Fibroblast of skin of abdomen (primary cell): ENCODE results near the gene ZBED1.
"Not testable (repeated sequence)": the region's sequence is repeated elsewhere in the genome, so short reads cannot be mapped to it uniquely, and the experiment has no call there.

Source experiments
- DNase-seq: peaks from one replicate; pipeline ENCODE4 v3.0.0-alpha.2; 2013

Gene ZBED1

DNA sequence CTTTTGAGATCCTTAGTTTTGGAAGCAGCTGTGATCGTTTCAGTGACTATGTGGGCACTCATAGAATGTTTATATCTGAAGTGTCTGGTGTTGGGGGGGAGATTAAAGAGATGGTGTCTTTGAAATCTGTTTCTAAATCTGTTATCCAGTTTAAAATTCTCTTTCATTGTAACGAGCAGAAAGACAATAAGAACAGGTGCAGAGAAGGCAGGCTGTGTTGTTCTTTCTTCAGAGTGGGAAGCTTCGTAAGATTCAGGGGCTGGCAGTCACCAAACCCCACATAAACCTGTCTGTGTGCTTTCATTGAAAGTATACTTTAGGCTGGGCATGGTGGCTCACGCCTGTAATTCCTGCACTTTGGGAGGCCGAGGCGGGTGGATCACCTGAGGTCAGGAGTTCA, 16.3 kb upstream of the ZBED1 start:
- no peak for DNase-seq

DNA sequence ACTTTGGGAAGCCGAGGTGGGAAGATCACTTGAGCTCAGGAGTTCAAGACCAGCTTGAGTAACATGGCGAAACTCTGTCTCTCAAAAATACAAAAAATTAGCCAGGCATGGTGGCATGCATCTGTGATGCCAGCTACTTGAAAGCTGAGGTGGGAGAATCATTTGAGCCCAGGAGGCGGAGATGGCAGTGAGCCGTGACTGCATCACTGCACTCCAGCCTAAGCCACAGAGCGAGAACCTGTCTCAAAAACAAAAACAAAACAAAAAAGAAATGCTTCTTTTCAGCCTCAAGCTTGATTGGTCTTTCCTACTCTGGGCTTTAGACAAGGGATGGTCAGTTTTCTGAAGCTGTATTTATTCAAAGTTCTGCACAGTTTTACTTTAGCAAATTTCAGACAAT, 15.8 kb upstream of the ZBED1 start:
- DNase-seq = no peak

DNA sequence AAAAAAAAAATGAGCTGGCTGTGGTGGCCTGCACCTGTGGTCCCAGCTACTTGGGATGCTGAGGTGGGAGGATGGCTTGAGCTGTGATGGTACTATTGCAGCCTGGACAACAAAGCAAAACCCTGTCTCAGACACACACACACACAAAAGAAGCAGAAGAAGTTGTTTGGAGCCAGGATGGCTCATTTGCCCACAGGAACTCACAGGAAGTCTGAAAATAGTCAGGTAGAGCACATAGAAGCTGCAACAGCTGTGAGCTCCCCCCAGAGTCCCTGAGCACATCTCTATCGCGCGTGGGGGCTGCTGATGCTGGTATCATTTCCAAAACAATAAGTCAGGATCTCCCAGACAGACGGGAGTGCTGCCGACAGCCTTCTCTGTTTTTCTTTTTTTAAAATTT, 13.4 kb upstream of the ZBED1 start:
- no peak for DNase-seq

DNA sequence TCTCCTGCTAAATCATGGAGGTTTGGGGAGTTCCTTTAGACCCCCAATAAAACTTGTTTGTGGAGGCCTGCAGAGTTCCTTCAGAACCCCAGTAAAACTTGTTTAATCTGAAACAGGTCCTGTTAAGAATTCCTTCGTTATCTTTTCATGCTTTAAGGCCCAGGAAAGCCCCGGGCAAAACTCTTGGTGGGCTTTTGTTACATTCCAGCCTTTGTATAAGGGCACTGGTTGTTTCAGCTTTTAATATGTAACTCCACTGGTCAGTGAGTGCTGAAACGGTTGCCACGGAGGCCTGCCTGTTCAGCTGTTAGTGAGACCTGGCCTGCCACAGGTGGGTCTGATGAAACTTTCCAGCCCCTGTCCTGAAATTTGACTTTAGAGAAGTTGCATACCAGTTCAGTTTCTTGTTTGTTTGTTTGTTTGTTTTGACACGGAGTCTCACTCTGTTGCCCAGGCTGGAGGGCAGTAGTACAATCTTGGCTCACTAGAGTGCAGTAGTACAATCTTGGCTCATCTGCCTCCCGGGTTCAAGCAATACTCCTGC, 12.4 kb upstream of the ZBED1 start:
- no peak for DNase-seq

DNA sequence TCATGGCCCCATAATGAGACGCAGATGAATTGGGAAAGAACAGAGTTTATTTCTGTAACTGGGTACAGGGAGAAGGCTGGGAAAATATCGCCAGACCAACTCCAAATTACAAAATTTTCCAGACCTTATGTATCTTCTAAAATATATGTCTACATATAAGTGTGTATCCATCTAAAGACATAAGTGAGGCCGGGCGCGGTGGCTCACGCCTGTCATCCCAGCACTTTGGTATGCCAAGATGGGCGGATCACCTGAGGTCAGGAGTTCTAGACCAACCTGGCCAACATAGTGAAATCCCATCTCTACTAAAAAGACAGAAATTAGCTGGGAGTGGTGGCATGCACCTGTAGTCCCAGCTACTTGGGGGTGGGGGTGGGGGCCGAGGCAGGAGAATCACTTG, 11.7 kb upstream of the ZBED1 start:
- DNase-seq = no peak

DNA sequence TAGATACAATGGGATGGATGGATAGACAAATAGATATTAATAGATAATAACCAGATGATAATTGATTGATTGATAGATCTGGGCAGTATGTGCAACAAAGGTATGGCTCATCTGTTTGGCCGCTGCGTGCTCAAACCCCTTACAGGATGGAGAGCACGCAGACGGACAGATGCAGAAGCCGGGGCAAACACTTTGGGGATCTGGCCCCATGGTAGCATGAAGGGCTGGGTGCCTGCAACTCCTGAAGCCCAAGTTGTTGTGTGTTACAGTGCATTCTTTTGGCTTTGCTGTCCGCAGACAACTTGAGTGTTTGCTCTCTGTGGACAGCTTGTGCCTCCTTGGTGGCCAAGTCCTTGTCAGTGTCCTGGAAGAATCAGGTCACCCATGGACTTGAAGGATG, 10.6 kb upstream of the ZBED1 start:
- DNase-seq = no peak

DNA sequence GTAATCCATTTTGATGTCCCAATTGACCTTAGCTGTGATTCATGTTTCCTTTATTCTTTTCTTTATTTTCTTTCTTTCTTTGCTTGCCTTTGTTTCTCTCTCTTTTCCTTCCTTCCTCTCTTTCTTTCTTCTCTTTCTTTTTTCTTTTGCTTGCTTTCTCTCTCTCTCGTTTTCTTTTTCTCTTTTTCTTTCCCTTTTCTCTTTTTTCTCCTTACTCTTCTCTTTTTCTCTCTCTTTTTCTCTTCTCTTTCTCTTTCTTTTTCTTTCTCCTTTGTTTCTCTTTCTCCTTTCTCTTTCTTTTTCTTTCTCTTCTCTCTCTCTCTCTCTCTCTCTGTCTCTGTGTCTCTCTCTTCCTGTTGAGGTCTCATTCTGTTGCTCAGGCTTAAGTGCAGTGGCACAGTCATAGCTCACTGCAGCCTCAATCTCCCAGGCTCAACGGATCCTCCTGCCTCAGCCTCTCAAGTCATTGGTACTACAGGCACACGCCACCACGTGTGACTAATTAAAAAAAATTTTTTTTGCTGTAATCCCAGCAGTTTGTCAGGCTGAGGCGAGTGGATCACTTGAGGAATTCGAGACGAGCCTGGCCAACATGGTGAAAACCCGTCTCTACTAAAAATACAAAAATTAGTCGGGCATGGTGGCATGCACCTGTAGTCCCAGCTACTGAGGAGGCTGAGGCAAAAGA, 8.0 kb upstream of the ZBED1 start:
- no peak for DNase-seq

DNA sequence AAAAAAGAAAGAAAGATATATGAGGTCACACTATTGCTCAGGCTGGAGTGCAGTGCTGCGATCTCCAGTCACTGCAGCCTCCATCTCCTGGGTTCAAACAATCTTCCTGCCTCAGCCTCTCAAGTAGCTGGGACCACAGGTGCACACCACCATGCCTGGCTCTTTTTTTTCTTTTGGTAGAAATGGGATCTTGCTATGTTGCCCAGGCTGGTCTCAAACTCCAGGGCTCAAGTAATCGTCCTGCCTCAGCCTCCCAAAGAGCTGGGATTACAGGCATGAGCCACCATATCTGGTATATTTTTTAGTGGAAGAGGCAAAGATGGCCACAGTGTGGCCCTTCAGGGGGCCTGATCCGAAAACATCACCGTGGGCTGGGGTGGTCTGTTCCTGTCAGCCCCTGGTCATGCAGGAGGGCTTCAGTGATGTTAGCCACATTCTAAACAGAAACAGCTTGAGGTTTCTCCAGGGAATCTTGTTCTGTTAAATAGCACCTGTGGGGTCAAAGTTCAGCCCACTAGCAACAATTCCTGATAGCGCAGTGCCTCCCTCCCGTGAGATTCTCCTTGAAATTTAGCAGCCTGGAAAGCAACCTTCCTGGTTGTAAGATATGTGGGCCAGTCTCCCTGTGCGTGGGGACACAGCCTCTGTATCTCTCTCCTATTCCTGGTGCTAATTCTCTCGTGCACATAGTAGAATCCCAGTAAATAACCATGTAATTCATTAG, 7.3 kb upstream of the ZBED1 start:
- no peak for DNase-seq

DNA sequence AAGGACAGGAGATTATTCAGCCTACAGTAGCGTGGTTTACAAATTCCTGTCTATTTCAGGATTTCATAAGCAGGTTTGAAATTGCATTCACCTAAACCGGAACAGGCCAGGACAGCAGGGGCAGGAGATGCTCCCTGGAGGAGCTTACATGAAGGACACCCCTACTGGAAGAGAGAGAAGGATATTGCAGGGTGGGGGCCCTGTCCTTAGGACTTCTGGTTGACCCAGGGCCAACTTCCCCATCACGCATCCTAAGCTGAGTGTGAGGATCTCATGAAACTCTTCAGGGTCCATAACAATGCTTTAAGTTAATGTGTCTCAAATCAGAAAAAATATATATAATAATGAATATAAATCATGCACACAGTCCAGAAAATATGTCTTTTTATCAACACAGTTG, 6.4 kb upstream of the ZBED1 start:
- DNase-seq = no peak

DNA sequence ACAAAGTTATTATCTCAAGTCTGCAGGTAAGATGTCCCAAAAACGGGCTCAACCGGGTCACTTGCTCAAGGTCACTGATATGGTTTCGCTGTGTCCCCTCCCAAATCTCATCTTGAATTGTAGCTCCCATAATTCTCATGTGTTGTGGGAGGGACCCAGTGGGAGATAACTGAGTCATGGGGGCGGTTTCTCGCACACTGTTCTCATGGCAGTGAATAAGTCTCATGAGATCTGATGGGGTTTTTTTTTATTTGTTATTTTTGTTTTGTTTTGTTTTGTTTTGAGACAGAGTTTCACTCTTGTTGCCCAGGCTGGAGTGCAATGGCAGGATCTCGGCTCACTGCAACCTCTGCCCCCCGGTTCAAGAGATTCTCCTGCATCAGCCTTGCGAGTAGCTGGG, 4.6 kb upstream of the ZBED1 start:
- DNase-seq = not testable (repeated sequence)

DNA sequence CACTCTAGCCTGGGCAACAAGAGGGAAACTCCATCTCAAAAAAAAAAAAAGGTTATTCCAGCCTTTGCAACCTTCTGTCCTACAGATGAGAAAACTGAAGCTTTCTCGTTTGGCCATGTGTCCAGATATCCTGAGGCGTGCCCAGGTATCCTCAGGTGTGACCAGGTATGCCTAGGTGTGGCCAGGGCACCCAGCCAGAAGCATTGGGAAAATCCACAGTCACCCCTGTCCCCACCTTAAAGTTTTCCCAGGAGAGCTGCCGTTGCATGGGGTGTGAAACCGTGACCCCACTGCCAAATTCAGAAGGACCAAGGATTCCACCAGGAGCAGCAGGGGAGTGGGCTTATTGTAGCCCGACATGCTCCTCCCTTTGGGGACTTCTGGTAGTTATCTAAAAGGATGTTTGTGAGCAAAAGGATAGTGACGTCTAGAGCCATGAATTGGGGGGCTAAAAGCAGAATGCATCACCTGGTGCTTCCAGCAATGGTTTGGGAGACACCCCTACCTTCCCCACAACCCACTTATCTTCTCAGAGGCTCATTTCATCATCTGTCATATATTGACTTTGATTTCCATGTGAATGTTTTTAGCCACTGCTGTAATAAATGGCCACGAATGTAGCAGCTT, 4.0 kb upstream of the ZBED1 start:
- no peak for DNase-seq

DNA sequence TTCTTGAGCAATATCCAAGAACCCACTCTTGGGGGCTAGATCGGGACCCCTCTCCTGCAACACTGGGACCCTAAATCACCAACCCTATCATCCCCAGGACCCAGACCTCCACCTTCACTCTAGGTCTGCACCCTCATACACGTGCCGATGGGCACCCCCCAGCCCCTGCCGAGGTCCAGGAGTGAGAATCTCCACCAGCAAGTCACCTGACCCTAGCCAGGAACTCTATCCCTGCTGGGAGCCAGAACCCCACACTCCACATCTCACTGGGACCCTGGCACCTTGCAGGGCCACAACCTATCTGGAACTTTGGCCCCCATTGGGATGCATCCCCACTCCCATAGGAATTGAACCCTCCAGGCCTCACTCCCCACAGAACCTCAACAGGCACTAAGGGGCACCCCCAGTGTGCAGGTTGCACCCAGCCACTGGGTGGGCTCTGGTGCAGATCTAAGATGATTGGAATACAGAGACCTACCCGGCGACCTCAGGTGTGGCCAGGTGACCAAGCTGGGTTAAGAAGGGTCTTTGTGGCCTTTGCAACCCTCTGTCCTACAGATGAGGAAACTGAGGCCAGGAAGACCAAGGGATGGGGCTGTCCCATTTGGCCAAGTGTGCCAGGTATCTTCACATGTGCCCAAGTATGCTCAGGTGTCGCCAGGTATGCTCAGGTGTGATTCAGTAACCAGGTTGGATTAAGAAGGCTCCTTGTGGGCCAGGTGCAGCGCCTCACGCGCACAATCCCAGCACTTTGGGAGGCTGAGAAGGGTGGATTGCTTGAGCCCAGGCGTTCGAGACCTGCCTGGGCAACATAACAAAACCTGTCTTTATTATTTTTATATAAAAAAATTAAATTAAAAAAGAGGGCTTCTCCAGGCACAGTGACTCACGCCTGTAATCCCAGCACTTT, 3.1 kb upstream of the ZBED1 start:
- DNase-seq = no peak

DNA sequence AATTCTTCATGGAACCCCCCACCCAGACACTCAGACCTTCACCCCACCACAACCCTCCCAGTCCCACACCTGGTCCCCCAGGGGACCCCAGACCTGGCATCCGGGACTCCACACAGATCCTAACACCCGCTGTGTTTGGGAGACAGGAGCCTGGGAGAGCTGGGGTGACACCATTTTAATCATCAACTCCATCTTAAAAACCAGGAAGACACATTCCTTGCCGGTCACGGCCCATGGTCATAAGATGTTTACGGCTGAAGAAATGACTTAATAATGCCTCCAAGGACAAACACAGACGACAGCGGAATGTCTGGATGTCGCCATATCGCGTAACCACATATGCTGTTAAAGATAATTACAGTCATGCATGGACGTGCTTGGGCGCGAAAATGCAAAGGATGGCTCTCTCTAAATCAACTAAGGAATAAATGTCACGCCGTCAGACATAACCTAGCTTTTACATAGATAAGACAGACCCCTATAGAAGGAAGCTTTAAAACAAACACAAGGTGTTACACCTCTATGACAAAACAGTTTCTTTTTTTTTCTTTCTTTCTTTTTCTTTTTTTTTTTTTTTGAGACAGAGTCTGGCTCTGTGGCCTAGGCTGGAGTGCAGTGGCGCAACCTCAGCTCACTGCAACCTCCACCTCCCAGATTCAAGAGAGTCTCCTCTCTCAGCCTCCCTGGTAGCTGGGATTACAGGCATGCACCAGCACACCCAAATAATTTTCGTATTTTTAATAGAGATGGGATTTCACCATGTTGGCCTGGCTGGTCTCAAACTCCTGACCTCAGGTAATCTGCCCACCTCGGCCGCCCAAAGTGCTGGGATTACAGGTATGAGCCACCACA, 2.1 kb upstream of the ZBED1 start:
- DNase-seq = peak; percentile 31

DNA sequence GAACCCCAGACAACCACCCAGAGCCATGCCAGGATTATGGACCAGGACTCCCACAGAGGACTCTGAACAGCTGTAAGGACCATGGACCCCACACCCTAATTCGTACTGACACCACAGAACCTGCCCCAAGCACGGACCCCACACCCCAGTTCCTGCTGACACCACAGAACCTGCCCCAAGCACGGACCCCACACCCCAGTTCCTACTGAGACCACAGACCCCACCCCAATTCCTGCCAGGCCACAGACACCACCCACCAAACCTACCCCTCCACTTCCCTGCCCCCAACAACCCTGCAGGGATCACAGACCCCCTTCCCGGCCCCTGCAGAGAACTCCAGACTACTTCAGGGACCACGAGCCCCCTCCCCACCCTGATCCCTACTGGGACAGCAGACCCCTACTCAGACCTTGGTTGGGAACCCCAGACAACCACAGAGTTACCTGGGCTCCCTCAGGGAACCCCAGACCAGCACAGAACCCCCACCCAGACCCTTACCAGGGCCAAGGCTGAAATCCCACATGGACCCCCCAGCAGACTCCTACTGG, 1.4 kb upstream of the ZBED1 start:
- DNase-seq = no peak

DNA sequence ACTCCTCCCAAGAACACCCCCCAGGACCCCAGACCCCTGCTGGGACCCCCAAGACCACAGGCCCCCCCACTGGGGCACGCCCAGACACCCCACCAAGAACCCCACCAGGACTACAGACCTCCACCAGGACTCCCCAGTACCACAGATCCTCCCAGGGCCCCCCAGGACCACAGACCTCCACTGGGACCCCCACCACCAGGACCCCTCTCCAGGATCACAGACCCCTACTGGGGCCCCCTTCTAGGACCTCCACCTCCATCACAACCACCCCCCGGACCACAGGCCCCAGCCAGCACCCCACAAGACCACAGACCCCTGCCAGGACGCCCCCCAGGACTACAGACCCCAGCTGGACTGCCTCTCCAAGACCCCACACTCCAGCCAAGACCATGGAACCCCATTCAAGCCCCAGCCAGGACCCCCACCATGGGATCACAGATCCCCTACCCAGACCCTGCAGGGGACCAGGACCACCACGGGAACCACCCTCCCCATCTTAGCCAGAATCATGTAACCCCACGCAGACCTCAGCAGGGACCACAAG, 855 bp upstream of the ZBED1 start:
- no peak for DNase-seq

DNA sequence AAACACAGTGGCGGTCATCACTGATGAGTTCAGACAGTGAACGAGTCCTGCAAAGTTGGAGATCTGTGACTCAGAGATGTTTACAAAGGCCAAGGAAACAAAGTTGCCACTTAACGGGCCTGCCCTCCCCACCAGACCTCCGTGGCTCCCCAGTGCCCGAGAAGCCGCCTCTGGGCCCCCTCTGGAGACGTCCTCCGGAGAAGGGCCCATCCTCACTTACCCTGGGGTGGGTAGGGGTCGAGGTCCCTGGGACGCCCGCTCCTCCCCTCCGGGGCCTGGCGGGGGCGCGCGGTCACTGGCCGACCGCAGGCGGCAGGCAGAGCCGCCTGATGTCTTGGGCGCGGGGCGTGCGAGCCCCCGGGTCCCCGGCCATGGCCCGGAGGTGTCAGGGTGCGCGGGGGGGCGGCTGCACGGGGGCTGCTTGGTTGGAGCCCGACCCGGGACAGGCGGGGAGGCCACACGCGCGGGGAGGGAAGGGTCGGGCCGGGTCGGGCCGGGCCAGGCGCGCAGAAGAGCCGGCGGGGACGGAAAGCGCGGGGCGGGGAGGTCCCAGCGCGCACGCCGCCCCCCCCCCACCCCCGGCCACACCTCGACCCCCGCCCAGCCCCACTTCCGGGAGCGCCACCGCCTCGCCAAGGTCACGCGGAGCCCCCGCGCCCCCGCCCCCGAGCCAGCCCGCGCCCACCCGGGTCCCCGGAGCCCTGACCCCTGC, 529 bp downstream of the ZBED1 start:
- DNase-seq = peak; percentile 26

DNA sequence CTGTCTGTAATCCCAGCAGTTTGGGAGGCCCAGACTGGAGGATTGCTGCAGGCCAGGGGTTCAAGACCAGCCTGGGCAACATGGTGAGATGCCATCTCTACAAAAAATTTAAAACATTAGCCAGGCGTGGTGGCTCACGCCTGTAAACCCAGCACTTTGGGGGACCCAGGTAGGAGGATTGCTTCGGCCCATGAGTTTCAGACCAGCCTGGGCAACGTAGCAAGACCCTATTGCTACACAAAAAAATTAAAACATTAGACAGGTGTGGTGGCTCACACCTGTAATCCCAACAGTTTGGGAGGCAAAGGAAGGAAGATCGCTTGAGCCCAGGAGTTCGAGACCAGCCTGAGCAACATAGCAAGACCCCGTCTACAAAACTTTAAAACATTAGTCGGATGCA, 1.3 kb downstream of the ZBED1 start:
- DNase-seq = no peak

DNA sequence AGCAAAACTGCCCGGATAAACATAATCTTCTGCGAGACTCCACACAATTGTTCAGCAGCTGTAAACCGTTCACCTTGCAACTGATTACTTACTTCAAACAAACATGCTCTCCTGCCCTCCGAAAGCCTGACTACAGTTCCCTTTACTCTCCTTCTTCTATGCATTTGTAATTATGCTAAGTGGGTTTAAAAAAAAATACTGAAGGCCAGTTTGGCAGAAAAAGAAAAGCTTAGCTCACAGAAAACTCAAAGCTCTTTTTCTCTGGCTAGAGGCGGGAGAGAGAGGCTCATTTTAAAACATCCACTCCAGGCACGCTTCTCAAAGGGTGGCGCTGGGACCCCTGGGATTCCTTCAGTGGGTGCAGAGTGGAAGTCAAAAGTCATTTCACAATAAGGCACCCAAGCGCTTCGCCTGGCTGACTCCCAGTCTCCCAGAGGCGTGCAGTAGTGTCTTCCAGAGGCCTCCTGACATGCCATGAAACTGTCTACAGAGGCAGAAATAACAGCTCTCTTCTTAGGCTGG, 1.9 kb downstream of the ZBED1 start:
- DNase-seq = peak; percentile 5

DNA sequence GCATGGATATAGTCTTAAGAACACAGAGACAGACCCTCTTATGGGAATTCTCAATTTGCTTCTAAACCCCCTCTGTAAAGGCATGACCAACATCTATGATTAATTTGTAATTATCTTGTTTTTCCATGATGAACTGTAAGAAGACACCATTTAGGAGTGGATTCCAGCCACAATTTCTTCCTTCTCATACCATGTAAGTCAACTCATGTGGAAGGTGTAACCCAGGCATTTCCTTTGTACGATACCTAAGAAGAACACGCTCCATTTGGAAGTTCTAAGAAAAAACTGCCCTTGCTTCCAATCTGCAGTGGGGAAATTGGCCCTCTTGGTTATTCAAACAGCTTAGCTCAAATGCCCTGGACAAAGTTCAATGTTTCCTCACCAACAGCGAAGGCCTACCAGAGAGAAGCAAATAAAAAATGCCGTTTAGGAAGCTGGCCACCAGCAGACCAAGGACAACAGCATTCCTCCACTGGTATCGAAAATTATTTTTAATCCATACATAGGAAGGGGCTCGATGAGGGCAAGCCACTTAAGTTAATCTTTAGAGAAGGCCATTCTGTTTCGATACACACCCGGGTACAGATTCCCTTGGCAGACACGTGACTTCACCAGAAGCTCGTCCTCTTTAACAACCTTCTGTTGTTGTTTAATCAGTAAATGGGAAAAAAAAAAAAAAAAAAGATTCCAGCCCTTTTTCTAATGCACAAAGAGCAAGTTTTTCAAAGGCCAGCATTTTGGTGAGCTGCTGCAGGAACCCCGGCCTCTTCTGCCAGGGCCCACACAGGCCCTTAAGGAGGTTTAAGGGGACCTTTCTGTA, 2.6 kb downstream of the ZBED1 start:
- DNase-seq = peak; percentile 23
